ENCODE data around the gene B3GNT8. TPM values are rescaled to one million over a fixed set of nuclear protein-coding genes. Genes with fewer than 3 reads are reported as not detected.

B3GNT8 gene
- total and polyA plus RNA-seq, 2 of the 4 experiments (the other 2 are of a cell fraction) = 0.36 TPM

GRCh38 chr19:41398598-41398997 is 28.6 kb downstream of the B3GNT8 start:
- no peak overlapping the region for H3K27ac ChIP-seq (ENCODE audit: insufficient read depth, low read length)

More at GRCh38 chr19:41398598-41398997, 28.6 kb downstream of the B3GNT8 start:
- Histone ChIP-seq H2BK15ac (ENCODE audit: low read depth, low read length) (no peak overlapping the region), H2AFZ (replicated peaks; ENCODE audit: low read length, poor library complexity) (no peak overlapping the region), H3K4me3 (ENCODE audit: insufficient read depth, low read depth, low read length) (peak overlapping the region; percentile 79; the same call in 1 of the 2 replicates), H3K4me2 (ENCODE audit: low read depth, low read length) (peak overlapping the region; percentile 94), H3K9me1 (ENCODE audit: insufficient read depth, low read length) (peaks cover 11% of the 10 kb centered on the region; the same call in 1 of the 2 replicates), H3K56ac (ENCODE audit: extremely low read depth, insufficient read depth, low read length) (no peak overlapping the region; the same call in 1 of the 2 replicates), H3K18ac (ENCODE audit: low read depth, low read length) (no peak overlapping the region), H3K4me1 (ENCODE audit: control insufficient read depth, insufficient read depth, low read length) (peaks cover 4% of the 10 kb centered on the region; the same call in 1 of the 2 replicates), H4K91ac (ENCODE audit: insufficient read depth, low read depth, low read length) (no peak overlapping the region), H3K23ac (ENCODE audit: low read depth, low read length) (no peak overlapping the region), H2BK120ac (ENCODE audit: low read depth, low read length) (no peak overlapping the region), H4K5ac (ENCODE audit: low read depth, low read length) (no peak overlapping the region), H2BK20ac (ENCODE audit: low read depth, low read length) (no peak overlapping the region), H2AK9ac (replicated peaks; ENCODE audit: low read depth, low read length, poor library complexity) (peak overlapping the region; percentile 42), H2BK5ac (ENCODE audit: low read depth, low read length, poor library complexity, severe bottlenecking) (no peak overlapping the region), H3K27me3 (ENCODE audit: control insufficient read depth, insufficient read depth, low read length) (no peaks in the 10 kb centered on the region), H2AK5ac (ENCODE audit: low read depth, low read length) (no peak overlapping the region), H3K9me3 (ENCODE audit: control insufficient read depth, insufficient read depth, low read length) (no peaks in the 10 kb centered on the region), H4K20me1 (ENCODE audit: insufficient read depth, low read length) (no peaks in the 10 kb centered on the region), H3K9ac (ENCODE audit: low read depth, low read length) (peak overlapping the region; percentile 81), H3K36me3 (ENCODE audit: control insufficient read depth, insufficient read depth, low read length) (0 out of 2 replicates have a peak, but pooled peaks cover 5% of the 10 kb centered on the region), H4K8ac (ENCODE audit: low read depth in 2 of 2, low read length in 2 of 2) (no peak overlapping the region), H3K14ac (replicated peaks; ENCODE audit: low read depth, low read length) (no peak overlapping the region), H3K4ac (ENCODE audit: low read depth, low read length) (no peak overlapping the region), H3K79me1 (ENCODE audit: low read depth in 1 of 2, low read length in 2 of 2) (peaks cover 18 to 36% of the 10 kb centered on the region in 2 experiments)
- ChIA-PET POLR2A (ENCODE audit: unreplicated experiment) (no interaction called here), CTCF (no interaction called here)
- ATAC-seq (ENCODE audit: low read depth) (no peak), DNase-seq (no peak)
- BruUV-seq (replicated peaks) = no TSS peak
- intact Hi-C loops (cut with micrococcal nuclease) = loop anchor here (5.0 kb wide), 1 partner anchor 46 kb away; the partner anchor contains the start of gene TGFB1
- dilution Hi-C loops (cut with HindIII; ENCODE audit: low sequenced_read_pairs, unreplicated experiment) = no loop called here
- in situ Hi-C loops (cut with MboI; ENCODE audit: low sequenced_read_pairs) = no loop called here
- no CpG with 5 or more reads among the region's 3 CpGs for WGBS, 2 experiments (ENCODE audit: extremely low coverage in 2 of 2, insufficient read length in 1 of 2)
- TF ChIP-seq FOS (IDR thresholded peaks at IDR 0.05; ENCODE audit: low read depth, low read length) (no peak), MAZ (IDR thresholded peaks at IDR 0.05; ENCODE audit: borderline replicate concordance, low read depth, low read length) (no peak), NFE2L2 (IDR thresholded peaks at IDR 0.05; ENCODE audit: low read depth, low read length) (no peak), CEBPB (IDR thresholded peaks at IDR 0.05; ENCODE audit: low read depth, low read length) (no peak), USF2 (IDR thresholded peaks at IDR 0.05; ENCODE audit: low read depth, low read length) (no peak), CHD1 (IDR thresholded peaks at IDR 0.05; ENCODE audit: low read depth, low read length) (no peak), POLR2A (IDR thresholded peaks at IDR 0.05; ENCODE audit: low read depth, low read length) (no peak), MXI1 (IDR thresholded peaks at IDR 0.05; ENCODE audit: borderline replicate concordance, low read depth, low read length) (no peak), ELK1 (IDR thresholded peaks at IDR 0.05; ENCODE audit: borderline replicate concordance, low read depth, low read length) (no peak), CTCF (conservative IDR thresholded peaks at IDR 0.05; ENCODE audit: low read depth, low read length) (no peak), BHLHE40 (IDR thresholded peaks at IDR 0.05; ENCODE audit: low read depth, low read length) (no peak), RCOR1 (IDR thresholded peaks at IDR 0.05; ENCODE audit: insufficient replicate concordance, low read length) (no peak), MAFK (IDR thresholded peaks at IDR 0.05; ENCODE audit: low read depth, low read length) (no peak), RAD21 (IDR thresholded peaks at IDR 0.05; ENCODE audit: low read length) (no peak), RFX5 (IDR thresholded peaks at IDR 0.05; ENCODE audit: low read depth, low read length) (no peak), SMC3 (IDR thresholded peaks at IDR 0.05; ENCODE audit: low read depth, low read length) (no peak)
